ENCODE measurements around the gene ZNFX1. TPM values are rescaled to one million over a fixed set of nuclear protein-coding genes. Genes with fewer than 3 reads are reported as not detected.

The ZNFX1 gene
- total and polyA plus RNA-seq, 9 of the 15 experiments (the other 6 are each of a cell fraction or from before 2014, with no cell fraction given): 3.8 to 13.8 (median 10.3) TPM

GRCh38 chr20:49278036-49278817, at the start of gene ZNFX1 (continued):
- TF ChIP-seq ETV6 (IDR thresholded peaks at IDR 0.05; ENCODE audit: borderline replicate concordance in 1 of 2, low read depth in 2 of 2, low read length in 1 of 2) (0 out of 4 replicates have a peak, but pooled peaks of 1 of the 2 experiments have one; percentile 23), ETV6 (CRISPR knock-in tag; IDR thresholded peaks at IDR 0.05; ENCODE audit: borderline replicate concordance) (no peak), TCF3 (CRISPR knock-in tag; IDR thresholded peaks at IDR 0.05) (peak; percentile 31; the same call in 1 of the 2 replicates), CCNT2 (IDR thresholded peaks at IDR 0.05; ENCODE audit: borderline replicate concordance, extremely low read depth, insufficient read length, low read depth, low read length) (peak; percentile 85), CTCFL (IDR thresholded peaks at IDR 0.05; ENCODE audit: borderline replicate concordance, insufficient read depth, low read depth, low read length, poor library complexity, severe bottlenecking) (no peak), POU5F1 (IDR thresholded peaks at IDR 0.05; ENCODE audit: borderline replicate concordance, low read depth, low read length, partially characterized antibody) (peak; percentile 40), MLLT1 (IDR thresholded peaks at IDR 0.05) (peak; percentile 96 to 97), HNRNPK (IDR thresholded peaks at IDR 0.05; ENCODE audit: low read depth, low read length, poor library complexity, severe bottlenecking) (peak; percentile 82), CBX8 (IDR thresholded peaks at IDR 0.05; ENCODE audit: borderline replicate concordance, extremely low read depth, low read depth, low read length, poor library complexity, severe bottlenecking) (no peak), MXD1 (CRISPR knock-in tag; IDR thresholded peaks at IDR 0.05; ENCODE audit: borderline replicate concordance, poor library complexity, severe bottlenecking) (no peak), MED1 (CRISPR knock-in tag; IDR thresholded peaks at IDR 0.05; ENCODE audit: borderline replicate concordance) (no peak), ZC3H4 (CRISPR knock-in tag; IDR thresholded peaks at IDR 0.05; ENCODE audit: borderline replicate concordance) (no peak), EWSR1 (IDR thresholded peaks at IDR 0.05; ENCODE audit: borderline replicate concordance, low read depth, partially characterized antibody) (no peak), ZBTB8A (IDR thresholded peaks at IDR 0.05; ENCODE audit: partially characterized antibody) (no peak), CGGBP1 (CRISPR knock-in tag; IDR thresholded peaks at IDR 0.05) (peak; percentile 95), MBD2 (IDR thresholded peaks at IDR 0.05; ENCODE audit: borderline replicate concordance, low read depth) (peak; percentile 95), SMARCC2 (IDR thresholded peaks at IDR 0.05; ENCODE audit: low read depth) (no peak), NR1H2 (CRISPR knock-in tag; IDR thresholded peaks at IDR 0.05) (no peak), SMARCA5 (IDR thresholded peaks at IDR 0.05) (no peak; the same call in 1 of the 2 replicates), SAFB2 (IDR thresholded peaks at IDR 0.05; ENCODE audit: borderline replicate concordance, low read depth, low read length, severe bottlenecking) (no peak)
